Adrenal gland (tissue), 12 donors: ENCODE measurements around the gene NCOA4. TPM values are rescaled to one million over a fixed set of nuclear protein-coding genes. Genes with fewer than 3 reads are reported as not detected.

Experiments
- DNase-seq, 7 donors: peaks; one replicate each; pipeline ENCODE4 v3.0.0-alpha.2; 2019 to 2020
- H3K27ac ChIP-seq, 5 donors: fragments of 200-600 bp; sonication (generic) in 4 of 5; 1 replicate in 3 of 5; 2 replicates in 2 of 5; pipeline versions ENCODE4 v1.5.1 to v1.8.0; 2016 to 2020; ENCODE audit warnings: mild to moderate bottlenecking in 1 of 5
- H3K27me3 ChIP-seq: fragments of 200-600 bp; 2 replicates; pipeline ENCODE4 v1.8.0; 2021
- H3K36me3 ChIP-seq, 2 donors: fragments of 200-600 bp; replicated peaks in 1 of 2; 1 replicate in 1 of 2; 2 replicates in 1 of 2; pipeline versions ENCODE4 v1.5.1 to v1.8.0; 2018 to 2022
- H3K4me1 ChIP-seq, 2 donors: fragments of 200-600 bp; replicated peaks in 1 of 2; 1 replicate in 1 of 2; 2 replicates in 1 of 2; pipeline versions ENCODE4 v1.5.1 to v1.8.0; 2018 to 2021
- H3K4me3 ChIP-seq, 4 donors: fragments of 200-600 bp; sonication (generic) in 3 of 4; one replicate each; pipeline ENCODE4 v1.5.1; 2016 to 2018
- H3K9me3 ChIP-seq, 3 donors: fragments of 200-600 bp; sonication (generic) in 1 of 3; replicated peaks in 1 of 3; 1 replicate in 2 of 3; 2 replicates in 1 of 3; pipeline versions ENCODE4 v1.5.1 to v1.8.0; 2016 to 2021
- POLR2A ChIP-seq, 2 donors: fragments of 450-650 bp; IDR thresholded peaks; one replicate each; pipeline ENCODE4 v1.6.1; 2017; ENCODE audit warnings: antibody characterized with exemption in 2 of 2, mild to moderate bottlenecking in 2 of 2, moderate library complexity in 1 of 2
- WGBS, 4 donors: extraction: QIAGEN DNeasy Blood & Tissue Kit in 2 of 4; methylation state at CpG; one replicate each; pipeline versions ENCODE4 v1.1.5 to v1.1.7; 2013 to 2017; 5-methylcytosine and 5-hydroxymethylcytosine counted together
- intact Hi-C, 2 donors: fragments of 100-400 bp; cut with DNase I; formaldehyde crosslinking; loops; one replicate each; pipeline versions ENCODE4 v1.14.1 to v1.15.0; 2022 to 2023
- polyA plus RNA-seq, 3 donors: library from polyadenylated mRNA; stranded (reverse); fragments of 200-250 nt in 2 of 3; fragments of 350-450 nt in 1 of 3; fragmentation: Illumina TruSeq in 1 of 3; extraction: RNeasy Lipid Tissue Mini Kit (QIAGEN cat#74804) in 1 of 3; gene quantifications; one replicate each; pipeline ENCODE4 v1.2.3, GENCODE V29; 2013 to 2014
- total RNA-seq, 9 donors: library from RNA; depleted of rRNA in 4 of 9; stranded (reverse); fragments of >200 nt in 4 of 9; fragments of 120-200 nt in 1 of 9; fragmentation: NEBNext Ultra II Directional in 1 of 9; extraction: Animal tissue kit (Norgen Biotek cat#: 25700) in 1 of 9; gene quantifications; one replicate each; pipeline versions ENCODE4 v1.1.0 to v1.2.4, GENCODE V29; 2013 to 2023
- TF ChIP-seq, protein P1 (sequence below), 6 experiments: fragments of 450-650 bp in 4 of 6; fragments of 200-600 bp in 2 of 6; sonication (generic) in 1 of 6; IDR thresholded peaks; 1 replicate in 5 of 6; 2 replicates in 1 of 6; pipeline versions ENCODE4 v1.5.1 to v1.8.0; 2016 to 2021; ENCODE audit warnings: antibody characterized with exemption in 6 of 6, mild to moderate bottlenecking in 2 of 6, moderate library complexity in 1 of 6
- donor health status: healthy with polysubstance abuse.
- donor health status: Bipolar disorder and iron deficiency.
- donor health status: DM: yes; HTN: yes; CAD: no.
- donor health status: DM: no; HTN: no; CAD: no.
- donor health status: DM: no; HTN: no; CAD: no.
- donor health status: DM: yes; HTN: yes; CAD: no.

Gene NCOA4
- total and polyA plus RNA-seq, 12 donors, result 22.2 to 187 (median 126) TPM

DNA sequence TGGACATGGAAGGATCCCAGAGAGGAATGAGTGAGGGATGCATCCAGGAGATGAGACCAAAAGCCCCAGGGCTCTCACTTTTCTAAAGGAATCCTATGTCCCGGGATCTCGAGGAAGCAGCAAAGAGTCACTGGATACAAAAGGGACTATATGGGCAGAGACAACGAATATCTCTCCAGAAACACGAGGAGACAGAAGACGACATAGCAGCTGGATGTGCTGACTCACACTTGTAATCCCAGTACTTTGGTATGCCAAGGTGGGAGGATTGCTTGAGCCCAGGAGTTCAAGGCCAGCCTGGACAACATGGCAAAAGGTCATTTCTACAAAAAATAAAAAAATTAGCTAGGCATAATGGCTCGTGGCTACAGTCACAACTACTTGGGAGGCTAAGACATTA lies 40.3 kb upstream of the NCOA4 start:
- Histone ChIP-seq H3K4me3 (no peak overlapping the region), H3K36me3 (no peaks in the 10 kb centered on the region), H3K4me1 (no peaks in the 10 kb centered on the region), H3K27ac (no peak overlapping the region), H3K27me3 (no peaks in the 10 kb centered on the region), H3K9me3 (no peaks in the 10 kb centered on the region)
- DNase-seq, result peak in 1 of 7 donors; percentile 2
- TF ChIP-seq, protein P1, sequence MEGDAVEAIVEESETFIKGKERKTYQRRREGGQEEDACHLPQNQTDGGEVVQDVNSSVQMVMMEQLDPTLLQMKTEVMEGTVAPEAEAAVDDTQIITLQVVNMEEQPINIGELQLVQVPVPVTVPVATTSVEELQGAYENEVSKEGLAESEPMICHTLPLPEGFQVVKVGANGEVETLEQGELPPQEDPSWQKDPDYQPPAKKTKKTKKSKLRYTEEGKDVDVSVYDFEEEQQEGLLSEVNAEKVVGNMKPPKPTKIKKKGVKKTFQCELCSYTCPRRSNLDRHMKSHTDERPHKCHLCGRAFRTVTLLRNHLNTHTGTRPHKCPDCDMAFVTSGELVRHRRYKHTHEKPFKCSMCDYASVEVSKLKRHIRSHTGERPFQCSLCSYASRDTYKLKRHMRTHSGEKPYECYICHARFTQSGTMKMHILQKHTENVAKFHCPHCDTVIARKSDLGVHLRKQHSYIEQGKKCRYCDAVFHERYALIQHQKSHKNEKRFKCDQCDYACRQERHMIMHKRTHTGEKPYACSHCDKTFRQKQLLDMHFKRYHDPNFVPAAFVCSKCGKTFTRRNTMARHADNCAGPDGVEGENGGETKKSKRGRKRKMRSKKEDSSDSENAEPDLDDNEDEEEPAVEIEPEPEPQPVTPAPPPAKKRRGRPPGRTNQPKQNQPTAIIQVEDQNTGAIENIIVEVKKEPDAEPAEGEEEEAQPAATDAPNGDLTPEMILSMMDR (IDR thresholded peaks at IDR 0.05), result no peak
- no peak for TF ChIP-seq POLR2A (IDR thresholded peaks at IDR 0.05)
- intact Hi-C loops, result no loop called here
- WGBS, 4 donors, result 39 to 63% (median 48%) methylated on average over 6 of the region's 6 CpGs

DNA sequence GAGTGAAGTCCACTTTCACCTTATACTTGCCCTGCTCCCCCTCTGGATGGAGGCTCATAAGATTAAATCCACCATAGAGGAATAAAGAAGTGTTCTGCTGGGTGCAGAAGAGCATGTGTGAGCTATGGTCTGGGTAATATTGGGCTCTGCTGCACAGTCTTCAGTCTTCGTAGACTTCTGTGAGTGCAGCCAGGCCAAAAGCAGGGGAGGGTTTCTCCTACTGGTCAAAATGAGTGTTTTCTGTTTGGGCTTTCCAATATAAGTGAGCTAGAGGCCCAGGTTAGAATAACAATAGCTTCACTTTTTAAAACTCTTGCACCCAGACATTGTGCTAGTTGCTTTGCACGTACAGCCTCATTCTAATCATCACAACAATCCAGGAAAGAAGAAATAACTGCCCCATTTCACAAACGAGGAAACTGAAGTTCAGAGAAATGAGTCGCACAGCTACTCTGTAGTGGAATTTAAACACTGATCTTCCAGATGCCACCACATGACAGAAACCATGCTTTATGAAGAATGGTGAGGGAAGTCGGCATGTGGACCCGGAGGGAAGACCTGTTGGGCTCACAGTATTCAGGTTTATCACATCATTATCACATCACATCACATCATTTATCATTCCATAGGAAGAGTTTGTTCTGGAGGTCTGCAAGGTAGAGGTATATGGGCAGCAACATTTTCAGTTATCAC lies 39.5 kb upstream of the NCOA4 start:
- 62 to 71% (median 66%) methylated on average over 6 of the region's 6 CpGs for WGBS, 4 donors
- intact Hi-C loops, result no loop called here
- H3K36me3 ChIP-seq, result no peaks in the 10 kb centered on the region
- no peaks in the 10 kb centered on the region for H3K4me1 ChIP-seq
- H3K9me3 ChIP-seq, result no peaks in the 10 kb centered on the region
- no peaks in the 10 kb centered on the region for H3K27me3 ChIP-seq
- H3K27ac ChIP-seq, result no peak overlapping the region
- DNase-seq, result no peak
- H3K4me3 ChIP-seq, result no peak overlapping the region
- TF ChIP-seq, protein P1 (IDR thresholded peaks at IDR 0.05), result no peak
- TF ChIP-seq POLR2A (IDR thresholded peaks at IDR 0.05), result no peak

DNA sequence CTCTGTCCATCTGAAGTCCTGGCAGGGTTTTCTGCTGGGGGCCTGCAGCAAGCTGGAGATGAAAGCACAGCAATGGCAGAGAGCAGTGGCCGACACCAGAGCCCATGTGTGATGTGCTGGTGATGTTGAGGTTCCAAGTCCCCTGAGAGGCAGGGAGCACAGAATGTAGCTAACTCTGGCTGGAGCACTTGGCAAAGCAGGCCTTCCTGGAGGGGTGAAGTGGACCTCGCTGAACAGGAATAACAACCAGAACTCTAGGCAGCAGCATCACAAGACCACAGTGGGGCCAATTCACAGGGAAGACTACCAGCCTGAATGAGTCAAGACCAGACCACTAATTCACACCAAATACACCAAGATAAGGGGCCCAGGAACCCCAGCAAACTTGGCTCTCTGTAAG lies 38.5 kb upstream of the NCOA4 start:
- H3K27me3 ChIP-seq, result no peaks in the 10 kb centered on the region
- TF ChIP-seq POLR2A (IDR thresholded peaks at IDR 0.05), result no peak
- TF ChIP-seq, protein P1 (IDR thresholded peaks at IDR 0.05), result no peak
- H3K4me3 ChIP-seq, result no peak overlapping the region
- intact Hi-C loops, result no loop called here
- H3K36me3 ChIP-seq, result no peaks in the 10 kb centered on the region
- no peak for DNase-seq
- no peak overlapping the region for H3K27ac ChIP-seq
- no peaks in the 10 kb centered on the region for H3K9me3 ChIP-seq
- H3K4me1 ChIP-seq, result no peaks in the 10 kb centered on the region
- 60 to 86% (median 79%) methylated on average over 1 to 2 of the region's 2 CpGs for WGBS, 4 donors

DNA sequence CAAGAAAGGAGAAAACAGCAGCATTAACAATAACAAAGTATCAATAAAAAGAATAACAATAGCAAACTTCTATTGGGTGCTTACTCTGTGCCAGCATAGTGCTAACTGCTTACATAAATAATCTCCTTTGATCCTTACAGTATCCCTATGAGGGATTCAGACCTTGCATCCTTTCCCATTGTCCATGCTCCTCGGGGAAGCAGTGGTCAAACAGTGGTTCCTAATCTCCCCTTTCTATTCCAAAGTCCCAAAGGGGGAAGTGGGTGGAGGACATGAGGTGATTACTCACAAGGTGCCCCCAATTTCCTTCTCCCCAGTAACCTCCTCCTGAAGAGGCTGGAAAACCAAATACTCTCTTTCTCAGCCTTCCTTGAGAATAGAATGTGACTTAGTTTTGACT lies 37.7 kb upstream of the NCOA4 start:
- no peak for DNase-seq
- WGBS, 4 donors, result 73 to 83% (median 79%) methylated on average over 1 of the region's 1 CpG
- Histone ChIP-seq H3K9me3 (no peaks in the 10 kb centered on the region), H3K4me3 (no peak overlapping the region), H3K4me1 (no peaks in the 10 kb centered on the region), H3K27ac (no peak overlapping the region), H3K36me3 (no peaks in the 10 kb centered on the region), H3K27me3 (no peaks in the 10 kb centered on the region)
- intact Hi-C loops, result no loop called here
- TF ChIP-seq POLR2A (IDR thresholded peaks at IDR 0.05), result no peak
- TF ChIP-seq, protein P1 (IDR thresholded peaks at IDR 0.05), result no peak
